SK-N-SH (cell line): Measurements from ENCODE around the gene GLRA3. TPM values are rescaled to one million over a fixed set of nuclear protein-coding genes. Genes with fewer than 3 reads are reported as not detected.

Experiments
- CTCF ChIA-PET: fragments of 300-600, 350-600 bp; formaldehyde crosslinking; extraction: SDS; loops from one replicate; lab custom pipeline; 2021; lab: Yijun Ruan, JAX
- POLR2A ChIA-PET: fragments of 350-600 bp; sonication (Branson Sonifier 250); formaldehyde crosslinking; extraction: SDS; loops from one replicate; lab custom pipeline; 2020; ENCODE audit warnings: antibody characterized with exemption, inconsistent platforms; lab: Yijun Ruan, JAX
- DNase-seq: peaks from one replicate; pipeline ENCODE4 v3.0.0; 2012
- H2AFZ ChIP-seq: fragments of 200-600 bp; sonication (generic); 2 replicates; pipeline ENCODE4 v1.8.1; 2016; ENCODE audit warnings: antibody characterized with exemption, mild to moderate bottlenecking, low read depth
- H3F3A ChIP-seq: fragments of 200-600 bp; sonication (generic); replicated peaks from 2 replicates; pipeline ENCODE3; 2016; ENCODE audit warnings: antibody characterized with exemption, mild to moderate bottlenecking; ENCODE audit not compliant: insufficient read depth
- H3K27ac ChIP-seq, 2 experiments: fragments of 200-500 bp in 1 of 2; fragments of 200-600 bp in 1 of 2; sonication (Bioruptor generic) in 1 of 2; sonication (generic), shearing (Covaris generic) in 1 of 2; 2 replicates each; pipeline versions ENCODE4 v1.5.1 to v1.6.1; 2014 to 2016; ENCODE audit warnings: low read depth in 2 of 2, inconsistent platforms in 1 of 2, low read length in 1 of 2, mild to moderate bottlenecking in 1 of 2, mixed read lengths in 1 of 2
- H3K27me3 ChIP-seq: fragments of 200-600 bp; sonication (generic), shearing (Covaris generic); 2 replicates; pipeline ENCODE4 v1.6.1; 2016; ENCODE audit warnings: mixed run types; ENCODE audit not compliant: insufficient read depth
- H3K36me3 ChIP-seq, 2 experiments: fragments of 200-500 bp in 1 of 2; fragments of 200-600 bp in 1 of 2; sonication (Bioruptor generic) in 1 of 2; sonication (generic) in 1 of 2; replicated peaks in 1 of 2; 2 replicates each; pipeline versions ENCODE3 to v1.5.1; 2014 to 2016; ENCODE audit warnings: low read length in 1 of 2, mild to moderate bottlenecking in 1 of 2; ENCODE audit not compliant: insufficient read depth in 2 of 2, control insufficient read depth in 1 of 2
- H3K4me1 ChIP-seq, 2 experiments: fragments of 200-500 bp in 1 of 2; fragments of 200-600 bp in 1 of 2; sonication (Bioruptor generic) in 1 of 2; sonication (generic), shearing (Covaris generic) in 1 of 2; 2 replicates each; pipeline versions ENCODE4 v1.5.1 to v1.6.1; 2014 to 2016; ENCODE audit warnings: low read depth in 1 of 2, low read length in 1 of 2, mixed run types in 1 of 2; ENCODE audit not compliant: insufficient read depth in 2 of 2, control insufficient read depth in 1 of 2
- H3K4me2 ChIP-seq: fragments of 200-600 bp; sonication (generic), shearing (Covaris generic); 2 replicates; pipeline ENCODE4 v1.6.1; 2017; ENCODE audit warnings: mixed run types
- H3K4me3 ChIP-seq, 2 experiments: fragments of 200-500 bp in 1 of 2; fragments of 200-600 bp in 1 of 2; sonication (Bioruptor generic) in 1 of 2; sonication (generic), shearing (Covaris generic) in 1 of 2; 2 replicates each; pipeline versions ENCODE4 v1.5.1 to v1.8.1; 2014 to 2016; ENCODE audit warnings: low read depth in 2 of 2, inconsistent platforms in 1 of 2, low read length in 1 of 2, mild to moderate bottlenecking in 1 of 2, mixed read lengths in 1 of 2, moderate library complexity in 1 of 2
- H3K79me2 ChIP-seq: fragments of 200-600 bp; sonication (generic); 2 replicates; pipeline ENCODE4 v1.8.1; 2017; ENCODE audit warnings: mild to moderate bottlenecking; ENCODE audit not compliant: insufficient read depth
- H3K9ac ChIP-seq: fragments of 200-600 bp; sonication (generic); 2 replicates; pipeline ENCODE4 v1.6.1; 2017; ENCODE audit warnings: mixed run types
- H3K9me2 ChIP-seq: fragments of 200-600 bp; sonication (generic); 2 replicates; pipeline ENCODE4 v1.6.1; 2017; ENCODE audit warnings: mixed run types
- H3K9me3 ChIP-seq: fragments of 200-600 bp; sonication (generic); 2 replicates; pipeline ENCODE4 v1.6.1; 2017; ENCODE audit warnings: mixed run types, mild to moderate bottlenecking, moderate library complexity
- H4K20me1 ChIP-seq: fragments of 200-600 bp; sonication (generic); 2 replicates; pipeline ENCODE4 v1.6.1; 2017; ENCODE audit warnings: mild to moderate bottlenecking, mixed run types; ENCODE audit not compliant: insufficient read depth
- CHD2 ChIP-seq: fragments of 150-350 bp; IDR thresholded peaks from 2 replicates; pipeline ENCODE4 v1.6.1; 2018; ENCODE audit warnings: low read length; ENCODE audit not compliant: partially characterized antibody
- FOSL2 ChIP-seq: IDR thresholded peaks from 2 replicates; pipeline ENCODE4 v1.4.0; 2012; ENCODE audit warnings: low read depth, mild to moderate bottlenecking, moderate library complexity, borderline replicate concordance
- IRF3 ChIP-seq: fragments of 150-350 bp; IDR thresholded peaks from 2 replicates; pipeline ENCODE4 v1.6.1; 2016; ENCODE audit warnings: mild to moderate bottlenecking, low read depth, low read length
- MXI1 ChIP-seq: IDR thresholded peaks from 2 replicates; pipeline ENCODE4 v1.6.1; 2012; ENCODE audit warnings: mild to moderate bottlenecking, low read depth, low read length, improper control_type of control experiment
- NFIC ChIP-seq: IDR thresholded peaks from 2 replicates; pipeline ENCODE4 v1.4.0; 2012; ENCODE audit warnings: borderline replicate concordance
- RAD21 ChIP-seq: IDR thresholded peaks from 2 replicates; pipeline ENCODE4 v1.6.1; 2012; ENCODE audit warnings: mild to moderate bottlenecking, low read length
- RCOR1 ChIP-seq: fragments of 150-350 bp; IDR thresholded peaks from 2 replicates; pipeline ENCODE4 v1.6.1; 2017; ENCODE audit warnings: antibody characterized with exemption, low read length
- SIN3A ChIP-seq: IDR thresholded peaks from 2 replicates; pipeline ENCODE4 v1.6.1; 2012; ENCODE audit warnings: low read depth, mild to moderate bottlenecking, low read length, moderate library complexity, borderline replicate concordance
- SMC3 ChIP-seq: IDR thresholded peaks from 2 replicates; pipeline ENCODE4 v1.6.1; 2012; ENCODE audit warnings: low read depth, low read length, improper control_type of control experiment
- USF1 ChIP-seq: IDR thresholded peaks from 2 replicates; pipeline ENCODE4 v1.4.0; 2012; ENCODE audit warnings: low read depth, borderline replicate concordance
- ZBTB33 ChIP-seq: IDR thresholded peaks from 2 replicates; pipeline ENCODE4 v1.4.0; 2012; ENCODE audit warnings: low read depth, borderline replicate concordance
- WGBS: methylation state at CpG from one replicate; pipeline ENCODE4 v1.1.6; 2017; ENCODE audit warnings: low lambda C conversion rate; 5-methylcytosine and 5-hydroxymethylcytosine counted together
- polyA plus RNA-seq, 3 experiments: library from polyadenylated mRNA; depleted of rRNA; stranded (reverse); fragments of >200 nt; gene quantifications; 2 replicates each; pipeline ENCODE4 v1.2.3, GENCODE V29; 2012
- TF ChIP-seq, protein P1 (sequence below): IDR thresholded peaks from 2 replicates; pipeline ENCODE4 v1.6.1; 2012; ENCODE audit warnings: mild to moderate bottlenecking, low read depth, low read length, moderate library complexity

The GLRA3 gene
- polyA plus RNA-seq, 1 of the 3 experiments (the other 2 are of a cell fraction), result not detected

GRCh38 chr4:174690665-174691064 lies 138.4 kb downstream of the GLRA3 start:
- CTCF ChIA-PET, result interaction anchor here (1.0 kb wide), 1 partner anchor 24 kb away, joined by 3 read pairs; no protein-coding TSS in a partner anchor
- Histone ChIP-seq H3K9ac (no peak overlapping the region), H3K79me2 (no peaks in the 10 kb centered on the region), H3K9me3 (no peaks in the 10 kb centered on the region), H3K4me2 (no peak overlapping the region), H2AFZ (no peak overlapping the region), H3K36me3 (no peaks in the 10 kb centered on the region), H4K20me1 (no peaks in the 10 kb centered on the region), H3K27ac (no peak overlapping the region), H3K4me1 (no peaks in the 10 kb centered on the region), H3K27me3 (no peaks in the 10 kb centered on the region), H3K4me3 (no peak overlapping the region), H3K9me2 (no peaks in the 10 kb centered on the region), H3F3A (no peaks in the 10 kb centered on the region)
- no peak for DNase-seq
- POLR2A ChIA-PET, result no interaction called here
- WGBS, result 13% methylated on average over 1 of the region's 1 CpG
- TF ChIP-seq RCOR1 (no peak), MXI1 (no peak), CHD2 (no peak), SIN3A (no peak), IRF3 (no peak), RAD21 (no peak), USF1 (no peak), SMC3 (no peak), NFIC (no peak)
- TF ChIP-seq, protein P1, sequence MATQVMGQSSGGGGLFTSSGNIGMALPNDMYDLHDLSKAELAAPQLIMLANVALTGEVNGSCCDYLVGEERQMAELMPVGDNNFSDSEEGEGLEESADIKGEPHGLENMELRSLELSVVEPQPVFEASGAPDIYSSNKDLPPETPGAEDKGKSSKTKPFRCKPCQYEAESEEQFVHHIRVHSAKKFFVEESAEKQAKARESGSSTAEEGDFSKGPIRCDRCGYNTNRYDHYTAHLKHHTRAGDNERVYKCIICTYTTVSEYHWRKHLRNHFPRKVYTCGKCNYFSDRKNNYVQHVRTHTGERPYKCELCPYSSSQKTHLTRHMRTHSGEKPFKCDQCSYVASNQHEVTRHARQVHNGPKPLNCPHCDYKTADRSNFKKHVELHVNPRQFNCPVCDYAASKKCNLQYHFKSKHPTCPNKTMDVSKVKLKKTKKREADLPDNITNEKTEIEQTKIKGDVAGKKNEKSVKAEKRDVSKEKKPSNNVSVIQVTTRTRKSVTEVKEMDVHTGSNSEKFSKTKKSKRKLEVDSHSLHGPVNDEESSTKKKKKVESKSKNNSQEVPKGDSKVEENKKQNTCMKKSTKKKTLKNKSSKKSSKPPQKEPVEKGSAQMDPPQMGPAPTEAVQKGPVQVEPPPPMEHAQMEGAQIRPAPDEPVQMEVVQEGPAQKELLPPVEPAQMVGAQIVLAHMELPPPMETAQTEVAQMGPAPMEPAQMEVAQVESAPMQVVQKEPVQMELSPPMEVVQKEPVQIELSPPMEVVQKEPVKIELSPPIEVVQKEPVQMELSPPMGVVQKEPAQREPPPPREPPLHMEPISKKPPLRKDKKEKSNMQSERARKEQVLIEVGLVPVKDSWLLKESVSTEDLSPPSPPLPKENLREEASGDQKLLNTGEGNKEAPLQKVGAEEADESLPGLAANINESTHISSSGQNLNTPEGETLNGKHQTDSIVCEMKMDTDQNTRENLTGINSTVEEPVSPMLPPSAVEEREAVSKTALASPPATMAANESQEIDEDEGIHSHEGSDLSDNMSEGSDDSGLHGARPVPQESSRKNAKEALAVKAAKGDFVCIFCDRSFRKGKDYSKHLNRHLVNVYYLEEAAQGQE, result no peak

GRCh38 chr4:174689618-174690017 lies 139.4 kb downstream of the GLRA3 start:
- Histone ChIP-seq H3K9ac (no peak overlapping the region), H3K27ac (no peak overlapping the region), H2AFZ (no peak overlapping the region), H3K36me3 (no peaks in the 10 kb centered on the region), H3K9me3 (no peaks in the 10 kb centered on the region), H3K79me2 (no peaks in the 10 kb centered on the region), H3K9me2 (no peaks in the 10 kb centered on the region), H3K4me2 (no peak overlapping the region), H3K4me1 (no peaks in the 10 kb centered on the region), H3F3A (no peaks in the 10 kb centered on the region), H3K4me3 (no peak overlapping the region), H3K27me3 (no peaks in the 10 kb centered on the region), H4K20me1 (no peaks in the 10 kb centered on the region)
- TF ChIP-seq MXI1, result no peak
- TF ChIP-seq NFIC, result no peak
- TF ChIP-seq ZBTB33, result no peak
- TF ChIP-seq FOSL2, result no peak
- no peak for TF ChIP-seq RCOR1
- WGBS, result 34% methylated on average over 4 of the region's 4 CpGs
- ChIA-PET POLR2A (no interaction called here), CTCF (no interaction called here)
- DNase-seq, result no peak
